GM23248 (cell line): ENCODE data around the gene TCF7L2. TPM values are rescaled to one million over a fixed set of nuclear protein-coding genes. Genes with fewer than 3 reads are reported as not detected.

Experiments
- DNase-seq: peaks from one replicate; pipeline ENCODE4 v3.0.0-alpha.2; 2015
- H2AFZ ChIP-seq: fragments of 200-600 bp; sonication (generic); 2 replicates; pipeline ENCODE4 v1.6.1; 2016; ENCODE audit warnings: antibody characterized with exemption
- H3F3A ChIP-seq: fragments of 200-600 bp; sonication (generic); 2 replicates; pipeline ENCODE4 v1.6.1; 2016; ENCODE audit warnings: mild to moderate bottlenecking, antibody characterized with exemption, mixed run types; ENCODE audit not compliant: insufficient read depth
- H3K27ac ChIP-seq: fragments of 200-600 bp; sonication (generic); 2 replicates; pipeline ENCODE4 v1.5.1; 2016; ENCODE audit warnings: mild to moderate bottlenecking
- H3K27me3 ChIP-seq: fragments of 200-600 bp; sonication (generic); replicated peaks from 2 replicates; pipeline ENCODE4 v1.6.1; 2016; ENCODE audit warnings: mild to moderate bottlenecking; ENCODE audit not compliant: insufficient read depth
- H3K36me3 ChIP-seq: fragments of 200-600 bp; sonication (generic); 2 replicates; pipeline ENCODE4 v1.6.1; 2016; ENCODE audit warnings: low read depth, mild to moderate bottlenecking
- H3K4me1 ChIP-seq: fragments of 200-600 bp; sonication (generic); 2 replicates; pipeline ENCODE4 v1.6.1; 2016; ENCODE audit warnings: mild to moderate bottlenecking; ENCODE audit not compliant: insufficient read depth
- H3K4me2 ChIP-seq: fragments of 200-600 bp; sonication (generic); one replicate; pipeline ENCODE4 v1.6.1; 2016; ENCODE audit warnings: mild to moderate bottlenecking; ENCODE audit not compliant: unreplicated experiment
- H3K4me3 ChIP-seq: fragments of 200-600 bp; sonication (generic); 2 replicates; pipeline ENCODE4 v1.5.1; 2016; ENCODE audit warnings: mild to moderate bottlenecking
- H3K79me2 ChIP-seq: fragments of 200-600 bp; sonication (generic); 2 replicates; pipeline ENCODE4 v1.6.1; 2016; ENCODE audit warnings: mild to moderate bottlenecking; ENCODE audit not compliant: insufficient read depth
- H3K9ac ChIP-seq: fragments of 200-600 bp; sonication (generic); 2 replicates; pipeline ENCODE4 v1.6.1; 2016; ENCODE audit warnings: mild to moderate bottlenecking
- H3K9me2 ChIP-seq: fragments of 200-600 bp; sonication (generic); 2 replicates; pipeline ENCODE4 v1.6.1; 2016; ENCODE audit warnings: mixed run types, mild to moderate bottlenecking, moderate library complexity; ENCODE audit not compliant: insufficient read depth
- H3K9me3 ChIP-seq: fragments of 200-600 bp; sonication (generic); one replicate; pipeline ENCODE4 v1.6.1; 2017; ENCODE audit warnings: low read depth
- H4K20me1 ChIP-seq: fragments of 200-600 bp; sonication (generic); 2 replicates; pipeline ENCODE4 v1.6.0; 2016; ENCODE audit not compliant: insufficient read depth
- EZH2 ChIP-seq: fragments of 200-600 bp; sonication (generic); IDR thresholded peaks from 2 replicates; pipeline ENCODE4 v1.6.1; 2018; ENCODE audit warnings: antibody characterized with exemption, mild to moderate bottlenecking; ENCODE audit not compliant: insufficient read depth, poor library complexity, severe bottlenecking
- EZH2phosphoT487 ChIP-seq: fragments of 200-600 bp; sonication (generic); IDR thresholded peaks from 2 replicates; pipeline ENCODE4 v1.6.1; 2018; ENCODE audit warnings: antibody characterized with exemption, moderate library complexity, mild to moderate bottlenecking, low read depth; ENCODE audit not compliant: insufficient read depth
- WGBS, 2 experiments: methylation state at CpG; one replicate each; pipeline ENCODE4 v1.1.6; 2015 to 2017; ENCODE audit warnings: low lambda C conversion rate in 2 of 2, low coverage in 1 of 2; ENCODE audit errors: missing lambda C conversion rate in 2 of 2; 5-methylcytosine and 5-hydroxymethylcytosine counted together
- in situ Hi-C: fragments of 300-500 bp; cut with MboI; formaldehyde crosslinking; loops from 2 replicates; pipeline ENCODE4 v1.15.0; 2020
- polyA plus RNA-seq: library from polyadenylated mRNA; unstranded; fragments of >200 nt; fragmentation: Nextera tagmentation; extraction: Ambion mirVana; gene quantifications from 2 replicates; pipeline ENCODE4 v1.2.1, GENCODE V29; 2016
- total RNA-seq: library from RNA; depleted of rRNA; stranded (reverse); fragments of >200 nt; shearing (Covaris generic); gene quantifications from 2 replicates; pipeline ENCODE4 v1.2.3, GENCODE V29; 2014

Gene TCF7L2
- total and polyA plus RNA-seq, 2 experiments from 2014 or later = 6.2 to 19.3 TPM

DNA sequence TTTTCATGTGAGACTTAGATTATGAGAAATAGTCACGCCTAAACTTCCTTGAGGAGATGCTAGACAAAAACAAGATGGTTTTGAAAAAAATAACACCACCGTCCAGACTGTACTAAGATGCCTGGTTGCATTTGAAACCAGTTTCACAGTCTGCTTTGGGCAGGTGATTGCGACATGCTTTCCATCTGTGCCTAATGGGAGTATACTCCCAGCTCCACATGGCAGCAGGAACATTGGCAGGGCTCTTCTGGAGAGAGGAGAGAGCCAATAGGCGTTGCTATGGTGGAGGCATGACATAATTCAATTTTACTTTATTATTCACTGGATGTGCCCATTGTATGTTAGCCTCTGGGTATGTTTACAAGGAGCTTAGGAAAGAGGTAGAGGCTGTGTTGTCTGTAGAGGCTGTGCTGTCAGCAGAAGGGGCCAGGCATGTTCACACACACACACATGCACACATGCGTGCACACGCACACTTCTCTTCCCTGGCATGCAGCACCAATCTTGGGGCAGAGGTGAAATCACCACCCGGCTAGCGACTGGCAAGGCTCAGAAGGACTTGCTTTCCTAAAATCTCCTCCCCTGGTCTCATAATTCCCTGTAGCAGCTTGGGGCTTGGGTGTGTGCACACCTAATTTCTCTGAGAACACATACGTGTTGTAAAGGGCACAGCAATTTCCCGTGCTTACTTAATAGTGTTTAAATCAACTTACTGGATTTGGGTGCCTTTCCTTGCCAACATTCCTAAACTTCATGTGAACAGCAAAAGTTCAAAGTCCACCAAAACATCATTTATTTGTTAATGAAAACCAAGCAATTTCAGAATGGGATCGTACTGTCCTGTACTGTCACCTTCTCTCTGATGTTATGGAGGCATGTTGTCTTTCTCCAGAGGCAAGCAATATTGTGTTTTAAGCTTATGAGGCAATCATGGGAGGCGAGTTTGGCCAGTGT lies 162.1 kb downstream of the TCF7L2 start:
- H3K79me2 ChIP-seq = peaks cover 85% of the 10 kb centered on the region
- H3K9me3 ChIP-seq = no peaks in the 10 kb centered on the region
- peak overlapping the region; percentile 32 for H3K27ac ChIP-seq
- no peaks in the 10 kb centered on the region for H3K27me3 ChIP-seq
- no peaks in the 10 kb centered on the region for H4K20me1 ChIP-seq
- no peak overlapping the region for H3K4me2 ChIP-seq
- no peak overlapping the region for H3K4me3 ChIP-seq
- in situ Hi-C loops = loop anchor here (25.0 kb wide), 1 partner anchor 550 kb away; no protein-coding TSS in a partner anchor
- H3K4me1 ChIP-seq = peaks cover 15% of the 10 kb centered on the region
- WGBS, 2 experiments = 34% methylated on average over 12 of the region's 12 CpGs
- peak; percentile 90 for DNase-seq
- no peaks in the 10 kb centered on the region for H3K9me2 ChIP-seq
- no peaks in the 10 kb centered on the region for H3F3A ChIP-seq
- H3K9ac ChIP-seq = no peak overlapping the region
- H2AFZ ChIP-seq = no peak overlapping the region
- no peaks in the 10 kb centered on the region for H3K36me3 ChIP-seq
- no peak for TF ChIP-seq EZH2phosphoT487

DNA sequence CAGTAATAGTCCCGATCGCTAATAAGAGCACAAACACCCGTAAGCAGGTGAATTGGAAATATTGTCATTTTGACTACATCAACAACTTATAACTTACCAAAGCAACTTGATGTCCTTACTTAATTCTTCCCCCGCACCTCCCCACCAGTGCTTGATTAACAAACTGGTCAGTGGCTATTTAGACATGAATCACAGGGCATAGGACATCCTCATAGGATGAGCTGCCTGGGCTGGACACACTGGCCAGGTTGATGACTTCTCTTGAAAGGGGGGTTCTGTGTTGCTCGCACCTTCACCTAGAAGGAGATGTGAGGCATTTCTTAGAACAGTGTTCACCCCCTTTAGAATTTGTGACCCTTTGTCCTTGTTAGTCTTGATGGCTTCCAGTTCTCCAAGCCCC lies 163.2 kb downstream of the TCF7L2 start:
- no peaks in the 10 kb centered on the region for H3K36me3 ChIP-seq
- TF ChIP-seq EZH2phosphoT487 = no peak
- TF ChIP-seq EZH2 = no peak
- no peaks in the 10 kb centered on the region for H3K27me3 ChIP-seq
- H3K27ac ChIP-seq = no peak overlapping the region
- in situ Hi-C loops = loop anchor here (25.0 kb wide), 1 partner anchor 551 kb away; no protein-coding TSS in a partner anchor
- H3F3A ChIP-seq = no peaks in the 10 kb centered on the region
- 97 to 98% methylated on average over 5 of the region's 5 CpGs for WGBS, 2 experiments
- H2AFZ ChIP-seq = no peak overlapping the region
- no peaks in the 10 kb centered on the region for H3K9me2 ChIP-seq
- H3K4me3 ChIP-seq = no peak overlapping the region
- H3K4me2 ChIP-seq = no peak overlapping the region
- H4K20me1 ChIP-seq = no peaks in the 10 kb centered on the region
- H3K79me2 ChIP-seq = peaks cover 91% of the 10 kb centered on the region
- no peak for DNase-seq
- H3K9me3 ChIP-seq = no peaks in the 10 kb centered on the region
- no peak overlapping the region for H3K9ac ChIP-seq
- H3K4me1 ChIP-seq = peaks cover 16% of the 10 kb centered on the region

DNA sequence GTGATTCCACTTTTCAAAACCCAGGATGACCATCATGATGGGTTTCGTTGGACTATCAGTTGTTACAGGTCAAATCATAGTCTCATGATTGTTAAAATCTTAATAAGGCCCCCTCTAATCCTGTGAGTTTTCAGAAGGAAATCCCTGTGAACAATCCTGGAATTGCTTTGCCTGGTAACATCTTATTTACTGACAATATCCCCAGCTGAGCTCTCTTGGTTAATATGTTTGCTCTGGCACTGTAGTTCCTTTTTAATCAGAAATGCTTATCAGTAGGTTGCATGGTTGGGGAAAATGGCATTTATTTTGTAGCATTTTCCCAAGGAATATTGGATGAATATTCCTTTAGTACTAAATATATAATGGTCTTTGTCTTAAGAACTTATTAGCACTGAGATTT lies 163.9 kb downstream of the TCF7L2 start:
- 100% methylated on average over 1 of the region's 1 CpG for WGBS, 2 experiments
- Histone ChIP-seq H3K36me3 (no peaks in the 10 kb centered on the region), H3F3A (no peaks in the 10 kb centered on the region), H3K4me1 (peaks cover 17% of the 10 kb centered on the region), H3K9me2 (no peaks in the 10 kb centered on the region), H3K27ac (no peak overlapping the region), H3K4me2 (no peak overlapping the region), H3K27me3 (no peaks in the 10 kb centered on the region), H3K4me3 (no peak overlapping the region), H3K9me3 (no peaks in the 10 kb centered on the region), H4K20me1 (no peaks in the 10 kb centered on the region), H2AFZ (no peak overlapping the region), H3K9ac (no peak overlapping the region), H3K79me2 (peaks cover 91% of the 10 kb centered on the region)
- no peak for DNase-seq
- in situ Hi-C loops = loop anchor here (25.0 kb wide), 1 partner anchor 552 kb away; no protein-coding TSS in a partner anchor
- TF ChIP-seq EZH2phosphoT487 = no peak
- no peak for TF ChIP-seq EZH2

DNA sequence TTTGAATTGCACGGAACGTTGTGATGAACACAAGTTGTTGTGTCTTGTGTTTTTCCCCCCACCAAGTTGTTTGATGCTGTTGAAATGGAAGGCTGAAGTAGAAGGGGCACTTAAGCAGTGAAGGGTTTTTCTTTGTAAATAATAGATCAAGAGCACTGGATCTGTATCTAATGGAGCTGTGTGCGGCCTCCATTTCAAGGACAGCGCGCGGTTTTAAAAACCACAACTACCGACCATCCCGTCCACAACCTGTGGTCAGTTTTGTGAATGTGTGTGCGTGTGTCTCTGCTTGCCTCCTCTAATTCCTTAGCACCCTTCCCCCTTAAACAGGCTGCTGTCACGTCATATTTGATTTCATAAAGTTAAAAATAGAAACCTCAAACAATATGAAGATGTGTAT lies 165.5 kb downstream of the TCF7L2 start:
- TF ChIP-seq EZH2phosphoT487 (no peak), EZH2 (no peak)
- peaks cover 17% of the 10 kb centered on the region for H3K4me1 ChIP-seq

More for the DNA sequence above, 165.5 kb downstream of the TCF7L2 start:
- Histone ChIP-seq H2AFZ (no peak overlapping the region), H3K27ac (no peak overlapping the region), H3K9ac (no peak overlapping the region), H3K9me2 (no peaks in the 10 kb centered on the region), H3K79me2 (peaks cover 93% of the 10 kb centered on the region), H3K36me3 (no peaks in the 10 kb centered on the region), H3K9me3 (no peaks in the 10 kb centered on the region), H3K4me3 (no peak overlapping the region), H4K20me1 (no peaks in the 10 kb centered on the region), H3F3A (no peaks in the 10 kb centered on the region), H3K4me2 (no peak overlapping the region), H3K27me3 (no peaks in the 10 kb centered on the region)
- 97 to 98% methylated on average over 10 of the region's 10 CpGs for WGBS, 2 experiments
- DNase-seq = no peak
- in situ Hi-C loops = loop anchor here (25.0 kb wide), 1 partner anchor 553 kb away; no protein-coding TSS in a partner anchor
